Heart right ventricle (tissue), 16 donors: ENCODE measurements around the gene TNS1. TPM values are rescaled to one million over a fixed set of nuclear protein-coding genes. Genes with fewer than 3 reads are reported as not detected.

Experiments used
- ATAC-seq, 8 donors: fragments of 200-7000 bp; cut with Tn5 transposase; one replicate each; pipeline ENCODE4 v1.9.1; 2020; ENCODE audit warnings: mild to moderate bottlenecking in 8 of 8, moderate library complexity in 8 of 8, moderate number of reproducible peaks in 1 of 8
- DNase-seq, 2 donors: peaks; one replicate each; pipeline ENCODE4 v3.0.0-alpha.2; 2020
- H3K27ac ChIP-seq, 10 donors: fragments of 200-600 bp; sonication (generic) in 2 of 10; one replicate each; pipeline versions ENCODE4 v1.5.0 to v1.8.0; 2020 to 2022; ENCODE audit warnings: mild to moderate bottlenecking in 3 of 10
- H3K27me3 ChIP-seq, 7 donors: fragments of 200-600 bp; one replicate each; pipeline ENCODE4 v1.8.0; 2021 to 2022; ENCODE audit warnings: mild to moderate bottlenecking in 2 of 7
- H3K36me3 ChIP-seq, 9 donors: fragments of 200-600 bp; sonication (generic) in 1 of 9; one replicate each; pipeline versions ENCODE4 v1.5.0 to v1.8.0; 2020 to 2022; ENCODE audit warnings: mild to moderate bottlenecking in 2 of 9
- H3K4me1 ChIP-seq, 9 donors: fragments of 200-600 bp; sonication (generic) in 1 of 9; one replicate each; pipeline versions ENCODE4 v1.5.0 to v1.8.0; 2020 to 2022; ENCODE audit warnings: mild to moderate bottlenecking in 4 of 9
- H3K4me3 ChIP-seq, 10 donors: fragments of 200-600 bp; sonication (generic) in 2 of 10; one replicate each; pipeline versions ENCODE4 v1.5.0 to v1.8.0; 2020 to 2022; ENCODE audit warnings: mild to moderate bottlenecking in 7 of 10, moderate library complexity in 2 of 10
- H3K9me3 ChIP-seq, 11 donors: fragments of 200-600 bp in 10 of 11; sonication (generic) in 2 of 11; one replicate each; pipeline versions ENCODE4 v1.5.0 to v1.8.0; 2013 to 2022; ENCODE audit warnings: mild to moderate bottlenecking in 2 of 11, control low read depth in 1 of 11, moderate library complexity in 1 of 11
- CTCF ChIP-seq, 9 donors: fragments of 200-600 bp; sonication (generic) in 2 of 9; IDR thresholded peaks; one replicate each; pipeline versions ENCODE4 v1.5.0 to v1.8.0; 2021 to 2022; ENCODE audit warnings: antibody characterized with exemption in 9 of 9, mild to moderate bottlenecking in 5 of 9, moderate library complexity in 1 of 9
- WGBS, 2 donors: extraction: QIAGEN DNeasy Blood & Tissue Kit; methylation state at CpG; one replicate each; pipeline ENCODE4 v1.1.7; 2013; ENCODE audit warnings: inconsistent platforms in 1 of 2; 5-methylcytosine and 5-hydroxymethylcytosine counted together
- intact Hi-C, 10 donors: fragments of 100-400 bp; cut with DNase I; formaldehyde crosslinking; loops; one replicate each; pipeline versions ENCODE4 v1.11.1 to v1.14.2; 2022
- polyA plus RNA-seq, 2 donors: library from polyadenylated mRNA; stranded (reverse); fragments of 200-250 nt; gene quantifications; one replicate each; pipeline ENCODE4 v1.2.3, GENCODE V29; 2013
- total RNA-seq, 10 donors: library from RNA; stranded (reverse); fragmentation: NEBNext Ultra II Directional in 3 of 10; extraction: Animal tissue kit (Norgen Biotek cat#: 25700) in 3 of 10; gene quantifications; one replicate each; pipeline versions ENCODE4 v1.2.1 to v1.2.4, GENCODE V29; 2021 to 2023
- donor health status: Arrhythmogenic right ventricular cardiomyopathy.
- donor health status: ischemic (EF 13 %, LVEDD 7.1; RV severe dilation, severe dysfunction).
- donor health status: healthy with polysubstance abuse.
- donor health status: DM: no; HTN: yes; CAD: no.
- donor health status: DM: no; HTN: no; CAD: no.
- donor health status: ischemic (EF 25% LVEDD 6.9; RV normal size, moderate dysfunction).
- donor health status: ischemic (EF 25% LVEDD 5.7; RV mildly dilated, moderate dysfunction).
- donor health status: healthy.
- donor health status: DM: yes; HTN: yes; CAD: no.
- donor health status: Ischemic cardiomyopathy.
- donor health status: ischemic (EF 35%, LVEDD 5.7; RV mildly dilated, moderate dysfunction).
- donor health status: nonischemic (EF 11% LVEDD 7.7; RV severe dilation, severe dysfunction).
- donor health status: DM: yes; HTN: yes; CAD: no.
- donor health status: PGD.
- donor health status: ischemic (EF 29% LVEDD 5.4; RV normal size, mild dysfunction).
- donor health status: nonischemic (EF 23%, LVEDD 6.1; RV moderate dilation, normal function).

TNS1 gene
- total and polyA plus RNA-seq, 12 donors: 64.6 to 844 (median 731) TPM

- Histone ChIP-seq H3K27me3 (no peaks in the 10 kb centered on the region), H3K9me3 (no peaks in the 10 kb centered on the region), H3K36me3 (peaks cover 0 to 44% (median 8%) of the 10 kb centered on the region in 9 donors), H3K27ac (peak overlapping the region; percentile 83 to 99 (median 95)), H3K4me3 (no peak overlapping the region), H3K4me1 (peaks cover 86 to 100% (median 99%) of the 10 kb centered on the region in 9 donors)
- ATAC-seq: no peak
- intact Hi-C loops: loop anchor here in 1 of 10 donors (5.0 kb wide), 1 partner anchor 36 kb away; no protein-coding TSS in a partner anchor
- WGBS, 2 donors: 66 to 74% methylated on average over 9 of the region's 9 CpGs
- TF ChIP-seq CTCF (IDR thresholded peaks at IDR 0.05): no peak
- no peak for DNase-seq
These were observed 96.9 kb downstream of the TNS1 start for GRCh38 chr2:217905896-217906295.

DNA sequence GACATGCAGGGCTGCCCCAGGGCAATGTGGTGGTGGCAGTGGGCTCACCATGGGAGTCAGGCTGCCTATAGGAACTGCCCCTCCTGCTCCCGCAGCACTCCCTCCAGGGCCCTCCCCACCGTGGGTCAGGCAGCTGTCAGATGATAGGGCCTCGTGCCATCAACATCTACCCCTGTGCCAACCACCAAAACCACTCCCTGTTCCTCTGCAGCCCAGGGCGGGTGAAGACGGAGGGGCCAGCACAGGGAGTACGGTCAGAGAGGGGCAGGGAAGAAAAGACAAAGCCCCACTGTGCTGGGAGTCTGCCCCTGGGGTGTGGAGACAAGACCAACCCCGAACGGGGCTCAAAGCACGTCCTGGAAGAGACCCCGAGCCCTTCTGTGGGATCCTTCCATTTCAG, 97.4 kb downstream of the TNS1 start:
- H3K4me3 ChIP-seq: peak overlapping the region in 8 of 10 donors; percentile 3 to 29 (median 16)
- no peak for TF ChIP-seq CTCF (IDR thresholded peaks at IDR 0.05)
- peaks cover 0 to 49% (median 10%) of the 10 kb centered on the region in 9 donors for H3K36me3 ChIP-seq
- peaks cover 86 to 100% (median 100%) of the 10 kb centered on the region in 9 donors for H3K4me1 ChIP-seq
- no peaks in the 10 kb centered on the region for H3K9me3 ChIP-seq
- 25 to 33% methylated on average over 10 of the region's 10 CpGs for WGBS, 2 donors
- DNase-seq: peak; percentile 72 to 73
- peak in 7 of 8 donors; percentile 1 to 48 (median 14) for ATAC-seq
- H3K27ac ChIP-seq: peak overlapping the region; percentile 83 to 99 (median 95)
- H3K27me3 ChIP-seq: no peaks in the 10 kb centered on the region
- intact Hi-C loops: loop anchor here in 1 of 10 donors (5.0 kb wide), 1 partner anchor 37 kb away; no protein-coding TSS in a partner anchor

DNA sequence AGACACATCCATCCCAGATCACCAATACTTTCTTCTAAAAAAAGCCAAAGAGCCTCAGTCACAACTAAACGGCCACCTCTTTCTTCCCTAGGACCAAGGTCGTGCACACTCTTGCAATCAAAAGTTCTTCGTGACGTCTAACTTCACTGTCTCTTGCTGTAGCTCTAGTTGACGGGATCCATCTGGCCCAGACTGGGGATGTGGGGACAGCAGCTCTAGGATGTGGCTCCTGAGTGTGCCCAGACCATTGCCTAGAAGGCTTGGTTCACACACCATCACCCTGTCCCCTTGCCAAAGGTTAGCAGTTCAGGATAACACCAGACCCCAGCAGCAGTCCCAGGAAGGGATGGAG, 98.2 kb downstream of the TNS1 start:
- H3K27me3 ChIP-seq: no peaks in the 10 kb centered on the region
- peaks cover 0 to 57% (median 11%) of the 10 kb centered on the region in 9 donors for H3K36me3 ChIP-seq
- peak overlapping the region; percentile 83 to 99 (median 95) for H3K27ac ChIP-seq
- TF ChIP-seq CTCF (IDR thresholded peaks at IDR 0.05): no peak
- DNase-seq: no peak
- intact Hi-C loops: loop anchor here in 8 of 10 donors (5.0 kb wide), 4 partner anchors 33 to 83 kb away; no protein-coding TSS in a partner anchor
- H3K4me1 ChIP-seq: peaks cover 84 to 100% (median 100%) of the 10 kb centered on the region in 9 donors
- H3K9me3 ChIP-seq: no peaks in the 10 kb centered on the region
- peak overlapping the region in 7 of 10 donors; percentile 3 to 29 (median 18) for H3K4me3 ChIP-seq
- WGBS, 2 donors: 21 to 28% methylated on average over 5 of the region's 5 CpGs
- peak in 1 of 8 donors; percentile 4 for ATAC-seq

- ATAC-seq: peak; percentile 47 to 74 (median 60)
These were observed 98.8 kb downstream of the TNS1 start for GRCh38 chr2:217903859-217904613.

More at GRCh38 chr2:217903859-217904613, 98.8 kb downstream of the TNS1 start:
- TF ChIP-seq CTCF (IDR thresholded peaks at IDR 0.05): no peak
- WGBS, 2 donors: 2 to 8% methylated on average over 11 of the region's 11 CpGs
- peak overlapping the region in 7 of 10 donors; percentile 1 to 29 (median 18) for H3K4me3 ChIP-seq
- intact Hi-C loops: loop anchor here in 8 of 10 donors (2.0 to 5.0 kb wide), 6 partner anchors 15 to 83 kb away; no protein-coding TSS in a partner anchor
- no peaks in the 10 kb centered on the region for H3K9me3 ChIP-seq
- H3K36me3 ChIP-seq: peaks cover 0 to 62% (median 14%) of the 10 kb centered on the region in 9 donors
- peak overlapping the region; percentile 83 to 99 (median 95) for H3K27ac ChIP-seq
- peak; percentile 86 to 91 for DNase-seq
- H3K4me1 ChIP-seq: peaks cover 85 to 100% (median 100%) of the 10 kb centered on the region in 9 donors
- no peaks in the 10 kb centered on the region for H3K27me3 ChIP-seq
